Coronary artery (tissue), 2 donors: Measurements from ENCODE around the gene KRT3.

Experiments
- DNase-seq: peaks from one replicate; pipeline ENCODE4 v3.0.0-alpha.2; 2017; ENCODE audit warnings: low spot score
- H3K27ac ChIP-seq, 2 donors: fragments of 200-600 bp; sonication (generic); one replicate each; pipeline ENCODE4 v1.5.1; 2016 to 2019
- H3K4me3 ChIP-seq: fragments of 200-600 bp; sonication (generic); 2 replicates; pipeline ENCODE4 v1.5.1; 2016; ENCODE audit warnings: mild to moderate bottlenecking, moderate library complexity
- TF ChIP-seq, protein P1 (sequence below): fragments of 200-600 bp; sonication (generic); IDR thresholded peaks from one replicate; pipeline ENCODE4 v1.5.1; 2019; ENCODE audit warnings: antibody characterized with exemption

KRT3 gene

DNA sequence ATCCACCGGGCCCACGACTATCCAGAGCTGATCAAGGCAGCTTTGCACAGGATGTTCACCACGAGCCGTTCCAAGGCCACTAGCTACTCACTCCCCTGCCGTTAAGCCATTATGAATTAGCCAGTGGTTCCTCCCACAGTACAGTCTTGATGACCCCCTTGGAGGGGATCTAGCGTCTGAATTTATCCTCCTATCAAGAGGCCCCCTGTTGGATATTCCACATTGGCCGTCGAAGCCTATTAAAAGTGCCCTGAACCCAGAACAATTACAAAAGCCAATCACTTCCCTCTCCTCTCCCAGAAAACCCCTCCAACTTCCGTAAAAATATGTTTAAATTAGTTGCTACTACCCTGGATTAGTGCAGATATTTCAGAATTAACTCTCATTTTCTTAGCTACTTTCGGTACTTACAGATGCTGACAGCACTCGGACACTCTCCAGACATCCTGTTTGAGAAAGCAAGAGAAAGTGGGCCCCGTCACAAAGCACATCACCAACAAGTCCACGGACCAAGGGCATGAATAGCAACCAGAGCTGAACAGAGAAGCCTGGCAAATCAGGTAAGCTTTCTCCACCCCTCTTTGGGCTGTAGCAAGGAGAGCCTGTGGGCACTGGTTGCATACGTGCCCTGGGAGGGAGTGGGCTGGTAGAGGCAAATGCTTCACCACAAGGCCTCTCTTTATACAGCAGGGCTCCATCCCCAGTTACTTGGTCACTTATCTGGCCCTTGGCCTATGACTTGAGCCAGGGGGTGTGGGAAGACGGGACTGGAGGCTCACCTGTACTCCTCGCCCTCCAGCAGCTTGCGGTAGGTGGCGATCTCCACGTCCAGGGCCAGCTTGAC lies 5.3 kb downstream of the KRT3 start:
- no peak overlapping the region for H3K27ac ChIP-seq
- DNase-seq = no peak
- TF ChIP-seq, protein P1, sequence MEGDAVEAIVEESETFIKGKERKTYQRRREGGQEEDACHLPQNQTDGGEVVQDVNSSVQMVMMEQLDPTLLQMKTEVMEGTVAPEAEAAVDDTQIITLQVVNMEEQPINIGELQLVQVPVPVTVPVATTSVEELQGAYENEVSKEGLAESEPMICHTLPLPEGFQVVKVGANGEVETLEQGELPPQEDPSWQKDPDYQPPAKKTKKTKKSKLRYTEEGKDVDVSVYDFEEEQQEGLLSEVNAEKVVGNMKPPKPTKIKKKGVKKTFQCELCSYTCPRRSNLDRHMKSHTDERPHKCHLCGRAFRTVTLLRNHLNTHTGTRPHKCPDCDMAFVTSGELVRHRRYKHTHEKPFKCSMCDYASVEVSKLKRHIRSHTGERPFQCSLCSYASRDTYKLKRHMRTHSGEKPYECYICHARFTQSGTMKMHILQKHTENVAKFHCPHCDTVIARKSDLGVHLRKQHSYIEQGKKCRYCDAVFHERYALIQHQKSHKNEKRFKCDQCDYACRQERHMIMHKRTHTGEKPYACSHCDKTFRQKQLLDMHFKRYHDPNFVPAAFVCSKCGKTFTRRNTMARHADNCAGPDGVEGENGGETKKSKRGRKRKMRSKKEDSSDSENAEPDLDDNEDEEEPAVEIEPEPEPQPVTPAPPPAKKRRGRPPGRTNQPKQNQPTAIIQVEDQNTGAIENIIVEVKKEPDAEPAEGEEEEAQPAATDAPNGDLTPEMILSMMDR = no peak
- peak overlapping the region; percentile 50 for H3K4me3 ChIP-seq

DNA sequence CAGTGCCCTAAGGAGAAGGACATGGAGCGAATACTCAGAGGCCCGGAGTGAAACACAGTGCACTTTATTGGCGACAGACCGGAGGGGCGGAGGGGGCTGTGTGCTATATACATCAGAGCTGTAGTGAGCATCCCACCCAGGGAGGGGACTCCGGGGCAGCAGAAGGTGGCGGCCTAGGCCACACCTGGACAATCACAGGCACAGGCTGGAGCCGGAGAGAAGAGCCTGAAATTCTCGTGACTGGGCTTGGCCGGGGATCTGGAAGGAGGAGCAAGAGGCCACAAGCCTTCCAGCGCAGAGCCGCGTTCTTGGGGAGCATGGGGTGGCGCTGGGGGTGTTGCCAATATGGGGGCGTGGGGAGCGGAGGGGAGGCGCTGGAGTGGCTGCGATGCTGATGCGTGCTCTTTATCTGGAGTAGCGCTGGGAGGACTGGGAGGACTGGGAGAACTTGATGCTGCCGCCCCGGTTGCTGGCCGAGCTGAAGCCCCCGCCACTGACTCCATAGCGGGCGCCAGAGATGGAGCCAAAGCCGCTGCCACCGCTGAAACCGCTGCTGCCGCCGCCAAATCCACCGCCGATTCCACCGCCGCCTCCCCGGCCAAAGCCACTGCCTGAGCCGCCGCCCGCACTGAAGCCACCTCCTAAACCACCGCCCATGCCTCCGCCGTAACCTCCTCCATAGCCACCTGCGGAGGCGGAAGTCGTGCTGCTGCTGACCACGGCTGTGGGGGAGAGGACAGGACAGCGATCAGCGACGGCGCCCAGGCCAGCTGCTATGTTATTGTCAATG lies 6.1 kb downstream of the KRT3 start:
- Histone ChIP-seq H3K27ac (no peak overlapping the region), H3K4me3 (peak overlapping the region; percentile 50)
- TF ChIP-seq, protein P1 = no peak
- no peak for DNase-seq

DNA sequence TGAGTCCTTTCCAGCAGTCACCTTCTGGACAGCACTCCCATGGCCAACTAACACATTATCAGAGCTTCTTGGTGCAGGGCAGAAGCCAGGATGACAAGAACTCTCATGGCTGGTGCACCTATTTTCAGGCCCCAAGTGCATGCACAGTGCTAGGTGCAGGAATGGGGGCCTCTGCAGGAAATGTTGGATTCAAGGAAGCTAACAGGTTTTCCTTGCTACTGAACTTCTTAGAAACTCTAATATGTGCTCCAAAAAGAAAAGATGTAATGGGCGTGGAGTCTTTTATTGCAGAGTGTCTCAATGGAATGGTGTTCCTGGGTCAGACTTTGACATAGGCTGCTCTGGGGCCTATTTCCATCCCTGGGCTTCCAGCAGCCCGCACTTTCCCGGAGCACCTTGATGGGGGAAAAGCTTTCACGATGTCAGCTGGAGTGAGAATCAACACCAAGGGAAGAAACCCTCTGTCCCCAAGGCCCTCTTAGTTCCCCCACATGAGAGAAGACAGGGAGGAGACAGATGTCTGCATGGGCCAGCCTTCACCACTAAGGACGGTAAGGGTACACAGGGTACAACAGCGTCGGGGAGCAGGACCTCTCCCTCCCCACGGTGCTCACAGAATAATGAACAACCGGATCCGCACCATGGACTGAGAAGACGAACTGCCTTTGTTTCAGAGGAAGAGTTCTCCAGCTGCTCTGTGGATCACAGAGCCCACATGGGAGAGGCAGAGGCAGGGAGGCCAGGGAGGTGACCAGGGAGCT lies 6.9 kb downstream of the KRT3 start:
- Histone ChIP-seq H3K27ac (no peak overlapping the region), H3K4me3 (no peak overlapping the region)
- TF ChIP-seq, protein P1 = no peak
- DNase-seq = no peak

DNA sequence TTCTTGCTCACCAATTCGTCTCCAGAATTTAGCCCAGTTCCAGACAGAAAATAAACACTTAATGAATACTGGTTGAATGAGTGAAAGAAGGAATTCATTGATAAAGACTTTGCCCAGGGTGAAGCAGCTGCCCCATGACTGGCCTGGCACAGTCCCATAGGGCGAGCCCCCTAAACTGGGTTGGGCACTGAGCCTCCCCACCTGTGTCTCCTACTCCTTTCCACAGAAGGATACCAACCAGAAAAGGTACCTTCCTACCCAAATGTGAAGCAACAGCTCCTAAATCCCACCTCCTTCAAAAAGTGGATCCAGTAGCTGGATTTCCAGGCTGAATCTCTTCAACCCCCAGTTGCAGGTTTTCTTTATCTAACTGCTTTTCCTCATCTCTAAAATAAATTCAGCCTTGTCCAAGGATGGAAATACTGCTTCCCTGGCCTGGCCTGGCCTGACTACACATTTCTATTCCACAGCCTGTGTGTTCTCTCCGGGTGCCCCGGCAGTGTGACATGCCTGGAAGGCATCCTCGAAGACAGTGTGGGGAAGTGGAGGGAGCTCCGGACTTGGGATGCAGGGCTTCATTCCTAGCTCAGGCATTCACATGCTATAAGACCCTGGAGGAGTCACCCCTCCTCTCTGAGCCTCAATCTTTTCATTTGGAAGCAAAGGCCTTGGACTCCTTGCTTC lies 7.6 kb downstream of the KRT3 start:
- Histone ChIP-seq H3K4me3 (no peak overlapping the region), H3K27ac (no peak overlapping the region)
- TF ChIP-seq, protein P1 = no peak
- DNase-seq = no peak

DNA sequence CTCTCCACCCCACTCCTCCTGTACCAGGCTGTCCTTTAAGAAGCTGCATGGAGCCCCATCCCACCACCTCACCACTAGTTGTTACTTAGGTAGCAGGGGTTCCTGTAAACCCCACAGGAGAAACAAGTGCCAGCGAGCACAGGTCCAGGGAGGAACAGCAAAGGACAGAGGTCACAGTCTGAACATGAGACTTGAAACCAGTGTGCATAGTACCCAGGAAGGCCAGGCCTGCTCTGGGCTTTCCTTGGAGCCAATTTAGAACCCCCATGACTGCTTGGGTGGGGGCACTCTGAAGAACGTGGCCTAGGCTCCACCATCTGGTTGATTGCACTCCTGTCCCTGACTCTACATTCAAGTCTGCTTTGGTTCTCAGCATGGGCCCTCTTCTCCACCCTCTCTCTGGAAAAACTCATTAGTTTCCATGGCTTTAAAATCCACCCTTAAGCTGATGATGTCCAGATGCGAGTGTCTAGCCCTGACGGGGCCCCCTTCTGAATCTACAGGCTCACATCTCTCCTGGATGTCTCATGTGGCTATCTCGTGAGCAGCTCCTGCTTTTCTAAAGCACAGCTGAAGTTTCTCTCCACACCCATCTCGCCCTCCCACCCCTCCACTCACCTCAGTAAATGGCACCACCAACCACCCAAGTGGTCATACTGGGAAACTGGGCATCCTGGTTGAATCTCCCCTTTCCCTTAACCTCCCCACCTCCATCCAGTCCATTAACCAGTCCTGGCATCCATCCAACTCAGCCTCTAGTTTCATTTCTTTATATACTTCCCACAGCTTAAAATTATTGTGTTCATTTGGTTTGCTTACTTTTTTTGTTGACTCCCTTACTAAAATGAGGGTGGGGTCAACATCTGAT lies 8.4 kb downstream of the KRT3 start:
- Histone ChIP-seq H3K4me3 (no peak overlapping the region), H3K27ac (no peak overlapping the region)
- TF ChIP-seq, protein P1 = no peak
- no peak for DNase-seq

DNA sequence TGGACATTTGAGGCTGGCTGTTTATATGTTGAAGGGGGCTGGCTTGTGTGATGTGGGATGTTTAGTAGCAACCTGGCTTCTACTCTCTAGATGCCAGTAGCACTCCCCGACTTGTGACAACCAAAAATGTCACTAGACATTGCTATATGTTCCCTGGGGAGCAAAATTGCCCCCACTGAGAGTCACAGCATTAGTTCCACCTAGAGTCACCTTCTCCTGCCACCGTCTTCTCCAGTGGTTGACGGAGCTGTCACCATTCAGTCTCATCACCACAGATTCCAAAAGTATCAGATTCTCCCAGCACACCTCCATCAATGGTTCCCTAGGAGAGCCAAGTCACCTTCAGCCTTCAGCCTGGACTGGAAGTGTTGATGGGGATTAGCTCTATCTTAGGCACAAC lies 11.0 kb downstream of the KRT3 start:
- TF ChIP-seq, protein P1 = no peak
- no peak for DNase-seq
- H3K4me3 ChIP-seq = no peak overlapping the region
- H3K27ac ChIP-seq = no peak overlapping the region
